ENCODE results near the gene UBA7. TPM values are rescaled to one million over a fixed set of nuclear protein-coding genes. Genes with fewer than 3 reads are reported as not detected.
A peak's percentile ranks its signal among the peaks of the same experiment; 100 is the strongest.
"Not testable (repeated sequence)": the region's sequence is repeated elsewhere in the genome, so short reads cannot be mapped to it uniquely, and the experiment has no call there.

The UBA7 gene
- total RNA-seq, 1 donor from 2014 or later, result 93.6 TPM

- Mint-ChIP-seq H3K27ac (peak overlapping the region; percentile 92), H3K9me3 (no peaks in the 10 kb centered on the region), H3K4me1 (peaks cover 28% of the 10 kb centered on the region), H3K27me3 (peaks cover 2% of the 10 kb centered on the region), H3K4me3 (peak overlapping the region; percentile 93), H3K36me3 (ENCODE audit: low read depth) (peaks cover 22% of the 10 kb centered on the region)
- intact Hi-C loops (cut with micrococcal nuclease), result loop anchor here (1.0 to 5.0 kb wide), 5 partner anchors 17 to 452 kb away; partner anchors contain the start of genes APEH, DAG1, GNAI2 and MON1A
- DNase-seq, result no peak
Measured at GRCh38 chr3:49785565-49786356, 28.0 kb downstream of the UBA7 start.

- H3K27me3 Mint-ChIP-seq; H3K4me3 Mint-ChIP-seq; H3K27ac Mint-ChIP-seq; intact Hi-C loops (cut with micrococcal nuclease); DNase-seq; H3K9me3 Mint-ChIP-seq: not testable (repeated sequence)
- Mint-ChIP-seq H3K4me1 (peaks cover 26% of the 10 kb centered on the region), H3K36me3 (ENCODE audit: low read depth) (peaks cover 31% of the 10 kb centered on the region)
Measured at GRCh38 chr3:49782277-49782676, 31.5 kb downstream of the UBA7 start.

- intact Hi-C loops (cut with micrococcal nuclease), result no loop called here
- no peaks in the 10 kb centered on the region for H3K9me3 Mint-ChIP-seq
Measured at GRCh38 chr3:49781415-49782199, 32.1 kb downstream of the UBA7 start.

GRCh38 chr3:49780975-49781365, 32.8 kb downstream of the UBA7 start:
- not testable (repeated sequence) for H3K4me3 Mint-ChIP-seq
- H3K36me3 Mint-ChIP-seq (ENCODE audit: low read depth), result peaks cover 36% of the 10 kb centered on the region

More at GRCh38 chr3:49781415-49782199, 32.1 kb downstream of the UBA7 start:
- no peak for DNase-seq
- no peaks in the 10 kb centered on the region for H3K27me3 Mint-ChIP-seq
- peaks cover 22% of the 10 kb centered on the region for H3K4me1 Mint-ChIP-seq
- H3K27ac Mint-ChIP-seq, result no peak overlapping the region
- no peak overlapping the region for H3K4me3 Mint-ChIP-seq
- H3K36me3 Mint-ChIP-seq (ENCODE audit: low read depth), result peaks cover 35% of the 10 kb centered on the region

GRCh38 chr3:49780080-49780974, 33.4 kb downstream of the UBA7 start:
- H3K36me3 Mint-ChIP-seq (ENCODE audit: low read depth), result peaks cover 33% of the 10 kb centered on the region
- H3K9me3 Mint-ChIP-seq, result no peaks in the 10 kb centered on the region
- DNase-seq, result no peak
- no peak overlapping the region for H3K4me3 Mint-ChIP-seq
- intact Hi-C loops (cut with micrococcal nuclease), result no loop called here
- no peaks in the 10 kb centered on the region for H3K27me3 Mint-ChIP-seq
- peaks cover 18% of the 10 kb centered on the region for H3K4me1 Mint-ChIP-seq
- no peak overlapping the region for H3K27ac Mint-ChIP-seq

More at GRCh38 chr3:49780975-49781365, 32.8 kb downstream of the UBA7 start:
- H3K27me3 Mint-ChIP-seq; intact Hi-C loops (cut with micrococcal nuclease); H3K27ac Mint-ChIP-seq; DNase-seq; H3K9me3 Mint-ChIP-seq: not testable (repeated sequence)
- peaks cover 22% of the 10 kb centered on the region for H3K4me1 Mint-ChIP-seq

GRCh38 chr3:49779358-49780079, 34.2 kb downstream of the UBA7 start:
- H3K9me3 Mint-ChIP-seq, result no peaks in the 10 kb centered on the region
- intact Hi-C loops (cut with micrococcal nuclease), result no loop called here
- H3K4me1 Mint-ChIP-seq, result peaks cover 13% of the 10 kb centered on the region
- DNase-seq, result no peak
- no peaks in the 10 kb centered on the region for H3K27me3 Mint-ChIP-seq
- H3K4me3 Mint-ChIP-seq, result no peak overlapping the region
- no peak overlapping the region for H3K27ac Mint-ChIP-seq
- peaks cover 30% of the 10 kb centered on the region for H3K36me3 Mint-ChIP-seq (ENCODE audit: low read depth)

- intact Hi-C loops (cut with micrococcal nuclease); H3K27ac Mint-ChIP-seq; H3K9me3 Mint-ChIP-seq; DNase-seq; H3K4me3 Mint-ChIP-seq; H3K4me1 Mint-ChIP-seq; H3K27me3 Mint-ChIP-seq: not testable (repeated sequence)
- H3K36me3 Mint-ChIP-seq (ENCODE audit: low read depth), result peaks cover 15% of the 10 kb centered on the region
Measured at GRCh38 chr3:49776101-49776500, 37.7 kb downstream of the UBA7 start.

- no peaks in the 10 kb centered on the region for H3K27me3 Mint-ChIP-seq
- no peak overlapping the region for H3K27ac Mint-ChIP-seq
- DNase-seq, result no peak
Measured at GRCh38 chr3:49775538-49775937, 38.2 kb downstream of the UBA7 start.

GRCh38 chr3:49772703-49773102, 41.0 kb downstream of the UBA7 start:
- Mint-ChIP-seq H3K4me1 (peaks cover 6% of the 10 kb centered on the region), H3K4me3 (no peak overlapping the region), H3K36me3 (ENCODE audit: low read depth) (peaks cover 20% of the 10 kb centered on the region), H3K9me3 (no peaks in the 10 kb centered on the region), H3K27me3 (no peaks in the 10 kb centered on the region), H3K27ac (no peak overlapping the region)
- DNase-seq, result no peak
- intact Hi-C loops (cut with micrococcal nuclease), result no loop called here

More at GRCh38 chr3:49775538-49775937, 38.2 kb downstream of the UBA7 start:
- peaks cover 5% of the 10 kb centered on the region for H3K4me1 Mint-ChIP-seq
- H3K36me3 Mint-ChIP-seq (ENCODE audit: low read depth), result peaks cover 15% of the 10 kb centered on the region
- no peak overlapping the region for H3K4me3 Mint-ChIP-seq
- no peaks in the 10 kb centered on the region for H3K9me3 Mint-ChIP-seq
- intact Hi-C loops (cut with micrococcal nuclease), result no loop called here

GRCh38 chr3:49771340-49771938, 42.3 kb downstream of the UBA7 start:
- H3K9me3 Mint-ChIP-seq, result no peaks in the 10 kb centered on the region
- no peak overlapping the region for H3K4me3 Mint-ChIP-seq
- H3K27ac Mint-ChIP-seq, result no peak overlapping the region
- peaks cover 6% of the 10 kb centered on the region for H3K4me1 Mint-ChIP-seq
- intact Hi-C loops (cut with micrococcal nuclease), result no loop called here
- DNase-seq, result no peak
- no peaks in the 10 kb centered on the region for H3K27me3 Mint-ChIP-seq
- H3K36me3 Mint-ChIP-seq (ENCODE audit: low read depth), result peaks cover 15% of the 10 kb centered on the region

GRCh38 chr3:49769926-49770325, 43.8 kb downstream of the UBA7 start:
- Mint-ChIP-seq H3K27ac (no peak overlapping the region), H3K9me3 (no peaks in the 10 kb centered on the region), H3K4me3 (no peak overlapping the region), H3K36me3 (ENCODE audit: low read depth) (peaks cover 17% of the 10 kb centered on the region), H3K4me1 (peaks cover 6% of the 10 kb centered on the region), H3K27me3 (no peaks in the 10 kb centered on the region)
- DNase-seq, result no peak
- intact Hi-C loops (cut with micrococcal nuclease), result no loop called here

GRCh38 chr3:49769286-49769915, 44.4 kb downstream of the UBA7 start:
- Mint-ChIP-seq H3K27me3 (no peaks in the 10 kb centered on the region), H3K9me3 (no peaks in the 10 kb centered on the region), H3K27ac (no peak overlapping the region), H3K4me3 (no peak overlapping the region), H3K36me3 (ENCODE audit: low read depth) (peaks cover 17% of the 10 kb centered on the region), H3K4me1 (peaks cover 6% of the 10 kb centered on the region)
- no peak for DNase-seq
- intact Hi-C loops (cut with micrococcal nuclease), result no loop called here

Measured in activated CD4-positive, alpha-beta T cell treated with anti-CD3 and anti-CD28 coated beads, Interleukin-2, amount 10 ng/mL, durations not matched to agents 24 days and 14 days (primary cell).